HEK293 (cell line): ENCODE measurements around the gene CA9.

Experiments
- BCL11A ChIP-seq: fragments of 450-650 bp; formaldehyde crosslinking; IDR thresholded peaks from 2 replicates; pipeline ENCODE4 v1.5.1; 2016; ENCODE audit warnings: low read depth, missing biosample characterization, missing genetic modification characterization
- ELK4 ChIP-seq: IDR thresholded peaks from 2 replicates; pipeline ENCODE4 v1.6.1; 2011; ENCODE audit warnings: mild to moderate bottlenecking, low read depth, low read length, borderline replicate concordance
- SP3 ChIP-seq: fragments of 450-650 bp; formaldehyde crosslinking; IDR thresholded peaks from 2 replicates; pipeline ENCODE4 v1.5.1; 2016; ENCODE audit warnings: missing biosample characterization, missing genetic modification characterization
- ZBTB17 ChIP-seq: fragments of 450-650 bp; formaldehyde crosslinking; IDR thresholded peaks from 2 replicates; pipeline ENCODE4 v1.5.1; 2016; ENCODE audit warnings: missing biosample characterization, missing genetic modification characterization
- ZBTB44 ChIP-seq: fragments of 450-650 bp; IDR thresholded peaks from 2 replicates; pipeline ENCODE4 v1.5.1; 2018; ENCODE audit warnings: missing biosample characterization, mild to moderate bottlenecking, missing genetic modification characterization
- ZIC2 ChIP-seq: fragments of 450-650 bp; formaldehyde crosslinking; IDR thresholded peaks from 2 replicates; pipeline ENCODE4 v1.5.1; 2016; ENCODE audit warnings: missing biosample characterization, missing genetic modification characterization
- ZNF138 ChIP-seq: fragments of 450-650 bp; formaldehyde crosslinking; IDR thresholded peaks from 2 replicates; pipeline ENCODE4 v1.5.1; 2016; ENCODE audit warnings: missing biosample characterization, missing genetic modification characterization, borderline replicate concordance
- ZNF292 ChIP-seq: fragments of 450-650 bp; formaldehyde crosslinking; IDR thresholded peaks from 2 replicates; pipeline ENCODE4 v1.5.1; 2016; ENCODE audit warnings: low read depth, missing biosample characterization, missing genetic modification characterization, borderline replicate concordance
- ZNF610 ChIP-seq: fragments of 450-650 bp; formaldehyde crosslinking; IDR thresholded peaks from 2 replicates; pipeline ENCODE4 v1.5.1; 2016; ENCODE audit warnings: missing biosample characterization, missing genetic modification characterization, borderline replicate concordance
- ZNF623 ChIP-seq: fragments of 450-650 bp; formaldehyde crosslinking; IDR thresholded peaks from 2 replicates; pipeline ENCODE4 v1.5.1; 2016; ENCODE audit warnings: missing biosample characterization, missing genetic modification characterization
- ZNF791 ChIP-seq: fragments of 450-650 bp; formaldehyde crosslinking; IDR thresholded peaks from 2 replicates; pipeline ENCODE4 v1.5.1; 2016; ENCODE audit warnings: missing biosample characterization, missing genetic modification characterization
- ZSCAN16 ChIP-seq: fragments of 450-650 bp; formaldehyde crosslinking; IDR thresholded peaks from 2 replicates; pipeline ENCODE4 v1.5.1; 2016; ENCODE audit warnings: missing biosample characterization, missing genetic modification characterization
- ZSCAN5A ChIP-seq: fragments of 450-650 bp; formaldehyde crosslinking; IDR thresholded peaks from 2 replicates; pipeline ENCODE4 v1.5.1; 2016; ENCODE audit warnings: missing biosample characterization, missing genetic modification characterization
- TF ChIP-seq, protein P1 (sequence below): fragments of 450-650 bp; formaldehyde crosslinking; IDR thresholded peaks from 2 replicates; pipeline ENCODE4 v1.5.1; 2016; ENCODE audit warnings: missing biosample characterization, missing genetic modification characterization
- TF ChIP-seq, protein P2 (sequence below): fragments of 450-650 bp; formaldehyde crosslinking; conservative IDR thresholded peaks from 2 replicates; pipeline ENCODE4 v1.5.1; 2016; ENCODE audit warnings: low read depth, missing biosample characterization, missing genetic modification characterization
- TF ChIP-seq, protein P3 (sequence below): fragments of 450-650 bp; formaldehyde crosslinking; IDR thresholded peaks from 2 replicates; pipeline ENCODE4; 2016; ENCODE audit warnings: missing biosample characterization, missing genetic modification characterization
- TF ChIP-seq, protein P4 (sequence below): fragments of 450-650 bp; formaldehyde crosslinking; IDR thresholded peaks from 2 replicates; pipeline ENCODE4 v1.5.1; 2016; ENCODE audit warnings: missing biosample characterization, missing genetic modification characterization, borderline replicate concordance

Gene CA9

GRCh38 chr9:35664531-35665470 is 8.9 kb upstream of the CA9 start, which contains the start of gene ARHGEF39 (continued):
- TF ChIP-seq ZSCAN16 (tag by site-specific recombination) (no peak), BCL11A (tag by site-specific recombination) (no peak), ZNF138 (no peak), SP3 (peak; percentile 72), ZSCAN5A (tag by site-specific recombination) (no peak), ELK4 (peak; percentile 29; the same call in 1 of the 2 replicates), ZBTB44 (peak; percentile 28; the same call in 1 of the 2 replicates), ZNF610 (0 out of 2 replicates have a peak, but pooled peaks have one; percentile 69), ZNF623 (tag by site-specific recombination) (peak; percentile 56), ZIC2 (tag by site-specific recombination) (peak; percentile 64), ZNF292 (tag by site-specific recombination) (no peak), ZBTB17 (tag by site-specific recombination) (peak; percentile 78), ZNF791 (no peak)
- TF ChIP-seq, protein P1, sequence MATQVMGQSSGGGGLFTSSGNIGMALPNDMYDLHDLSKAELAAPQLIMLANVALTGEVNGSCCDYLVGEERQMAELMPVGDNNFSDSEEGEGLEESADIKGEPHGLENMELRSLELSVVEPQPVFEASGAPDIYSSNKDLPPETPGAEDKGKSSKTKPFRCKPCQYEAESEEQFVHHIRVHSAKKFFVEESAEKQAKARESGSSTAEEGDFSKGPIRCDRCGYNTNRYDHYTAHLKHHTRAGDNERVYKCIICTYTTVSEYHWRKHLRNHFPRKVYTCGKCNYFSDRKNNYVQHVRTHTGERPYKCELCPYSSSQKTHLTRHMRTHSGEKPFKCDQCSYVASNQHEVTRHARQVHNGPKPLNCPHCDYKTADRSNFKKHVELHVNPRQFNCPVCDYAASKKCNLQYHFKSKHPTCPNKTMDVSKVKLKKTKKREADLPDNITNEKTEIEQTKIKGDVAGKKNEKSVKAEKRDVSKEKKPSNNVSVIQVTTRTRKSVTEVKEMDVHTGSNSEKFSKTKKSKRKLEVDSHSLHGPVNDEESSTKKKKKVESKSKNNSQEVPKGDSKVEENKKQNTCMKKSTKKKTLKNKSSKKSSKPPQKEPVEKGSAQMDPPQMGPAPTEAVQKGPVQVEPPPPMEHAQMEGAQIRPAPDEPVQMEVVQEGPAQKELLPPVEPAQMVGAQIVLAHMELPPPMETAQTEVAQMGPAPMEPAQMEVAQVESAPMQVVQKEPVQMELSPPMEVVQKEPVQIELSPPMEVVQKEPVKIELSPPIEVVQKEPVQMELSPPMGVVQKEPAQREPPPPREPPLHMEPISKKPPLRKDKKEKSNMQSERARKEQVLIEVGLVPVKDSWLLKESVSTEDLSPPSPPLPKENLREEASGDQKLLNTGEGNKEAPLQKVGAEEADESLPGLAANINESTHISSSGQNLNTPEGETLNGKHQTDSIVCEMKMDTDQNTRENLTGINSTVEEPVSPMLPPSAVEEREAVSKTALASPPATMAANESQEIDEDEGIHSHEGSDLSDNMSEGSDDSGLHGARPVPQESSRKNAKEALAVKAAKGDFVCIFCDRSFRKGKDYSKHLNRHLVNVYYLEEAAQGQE (tag by site-specific recombination) = peak; percentile 24; the same call in 1 of the 2 replicates
- TF ChIP-seq, protein P2, sequence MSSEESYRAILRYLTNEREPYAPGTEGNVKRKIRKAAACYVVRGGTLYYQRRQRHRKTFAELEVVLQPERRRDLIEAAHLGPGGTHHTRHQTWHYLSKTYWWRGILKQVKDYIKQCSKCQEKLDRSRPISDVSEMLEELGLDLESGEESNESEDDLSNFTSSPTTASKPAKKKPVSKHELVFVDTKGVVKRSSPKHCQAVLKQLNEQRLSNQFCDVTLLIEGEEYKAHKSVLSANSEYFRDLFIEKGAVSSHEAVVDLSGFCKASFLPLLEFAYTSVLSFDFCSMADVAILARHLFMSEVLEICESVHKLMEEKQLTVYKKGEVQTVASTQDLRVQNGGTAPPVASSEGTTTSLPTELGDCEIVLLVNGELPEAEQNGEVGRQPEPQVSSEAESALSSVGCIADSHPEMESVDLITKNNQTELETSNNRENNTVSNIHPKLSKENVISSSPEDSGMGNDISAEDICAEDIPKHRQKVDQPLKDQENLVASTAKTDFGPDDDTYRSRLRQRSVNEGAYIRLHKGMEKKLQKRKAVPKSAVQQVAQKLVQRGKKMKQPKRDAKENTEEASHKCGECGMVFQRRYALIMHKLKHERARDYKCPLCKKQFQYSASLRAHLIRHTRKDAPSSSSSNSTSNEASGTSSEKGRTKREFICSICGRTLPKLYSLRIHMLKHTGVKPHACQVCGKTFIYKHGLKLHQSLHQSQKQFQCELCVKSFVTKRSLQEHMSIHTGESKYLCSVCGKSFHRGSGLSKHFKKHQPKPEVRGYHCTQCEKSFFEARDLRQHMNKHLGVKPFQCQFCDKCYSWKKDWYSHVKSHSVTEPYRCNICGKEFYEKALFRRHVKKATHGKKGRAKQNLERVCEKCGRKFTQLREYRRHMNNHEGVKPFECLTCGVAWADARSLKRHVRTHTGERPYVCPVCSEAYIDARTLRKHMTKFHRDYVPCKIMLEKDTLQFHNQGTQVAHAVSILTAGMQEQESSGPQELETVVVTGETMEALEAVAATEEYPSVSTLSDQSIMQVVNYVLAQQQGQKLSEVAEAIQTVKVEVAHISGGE (tag by site-specific recombination) = peak; percentile 80
- TF ChIP-seq, protein P3, sequence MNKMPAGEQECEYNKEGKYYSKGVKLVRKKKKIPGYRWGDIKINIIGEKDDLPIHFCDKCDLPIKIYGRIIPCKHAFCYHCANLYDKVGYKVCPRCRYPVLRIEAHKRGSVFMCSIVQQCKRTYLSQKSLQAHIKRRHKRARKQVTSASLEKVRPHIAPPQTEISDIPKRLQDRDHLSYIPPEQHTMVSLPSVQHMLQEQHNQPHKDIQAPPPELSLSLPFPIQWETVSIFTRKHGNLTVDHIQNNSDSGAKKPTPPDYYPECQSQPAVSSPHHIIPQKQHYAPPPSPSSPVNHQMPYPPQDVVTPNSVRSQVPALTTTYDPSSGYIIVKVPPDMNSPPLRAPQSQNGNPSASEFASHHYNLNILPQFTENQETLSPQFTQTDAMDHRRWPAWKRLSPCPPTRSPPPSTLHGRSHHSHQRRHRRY (tag by site-specific recombination) = no peak
- TF ChIP-seq, protein P4, sequence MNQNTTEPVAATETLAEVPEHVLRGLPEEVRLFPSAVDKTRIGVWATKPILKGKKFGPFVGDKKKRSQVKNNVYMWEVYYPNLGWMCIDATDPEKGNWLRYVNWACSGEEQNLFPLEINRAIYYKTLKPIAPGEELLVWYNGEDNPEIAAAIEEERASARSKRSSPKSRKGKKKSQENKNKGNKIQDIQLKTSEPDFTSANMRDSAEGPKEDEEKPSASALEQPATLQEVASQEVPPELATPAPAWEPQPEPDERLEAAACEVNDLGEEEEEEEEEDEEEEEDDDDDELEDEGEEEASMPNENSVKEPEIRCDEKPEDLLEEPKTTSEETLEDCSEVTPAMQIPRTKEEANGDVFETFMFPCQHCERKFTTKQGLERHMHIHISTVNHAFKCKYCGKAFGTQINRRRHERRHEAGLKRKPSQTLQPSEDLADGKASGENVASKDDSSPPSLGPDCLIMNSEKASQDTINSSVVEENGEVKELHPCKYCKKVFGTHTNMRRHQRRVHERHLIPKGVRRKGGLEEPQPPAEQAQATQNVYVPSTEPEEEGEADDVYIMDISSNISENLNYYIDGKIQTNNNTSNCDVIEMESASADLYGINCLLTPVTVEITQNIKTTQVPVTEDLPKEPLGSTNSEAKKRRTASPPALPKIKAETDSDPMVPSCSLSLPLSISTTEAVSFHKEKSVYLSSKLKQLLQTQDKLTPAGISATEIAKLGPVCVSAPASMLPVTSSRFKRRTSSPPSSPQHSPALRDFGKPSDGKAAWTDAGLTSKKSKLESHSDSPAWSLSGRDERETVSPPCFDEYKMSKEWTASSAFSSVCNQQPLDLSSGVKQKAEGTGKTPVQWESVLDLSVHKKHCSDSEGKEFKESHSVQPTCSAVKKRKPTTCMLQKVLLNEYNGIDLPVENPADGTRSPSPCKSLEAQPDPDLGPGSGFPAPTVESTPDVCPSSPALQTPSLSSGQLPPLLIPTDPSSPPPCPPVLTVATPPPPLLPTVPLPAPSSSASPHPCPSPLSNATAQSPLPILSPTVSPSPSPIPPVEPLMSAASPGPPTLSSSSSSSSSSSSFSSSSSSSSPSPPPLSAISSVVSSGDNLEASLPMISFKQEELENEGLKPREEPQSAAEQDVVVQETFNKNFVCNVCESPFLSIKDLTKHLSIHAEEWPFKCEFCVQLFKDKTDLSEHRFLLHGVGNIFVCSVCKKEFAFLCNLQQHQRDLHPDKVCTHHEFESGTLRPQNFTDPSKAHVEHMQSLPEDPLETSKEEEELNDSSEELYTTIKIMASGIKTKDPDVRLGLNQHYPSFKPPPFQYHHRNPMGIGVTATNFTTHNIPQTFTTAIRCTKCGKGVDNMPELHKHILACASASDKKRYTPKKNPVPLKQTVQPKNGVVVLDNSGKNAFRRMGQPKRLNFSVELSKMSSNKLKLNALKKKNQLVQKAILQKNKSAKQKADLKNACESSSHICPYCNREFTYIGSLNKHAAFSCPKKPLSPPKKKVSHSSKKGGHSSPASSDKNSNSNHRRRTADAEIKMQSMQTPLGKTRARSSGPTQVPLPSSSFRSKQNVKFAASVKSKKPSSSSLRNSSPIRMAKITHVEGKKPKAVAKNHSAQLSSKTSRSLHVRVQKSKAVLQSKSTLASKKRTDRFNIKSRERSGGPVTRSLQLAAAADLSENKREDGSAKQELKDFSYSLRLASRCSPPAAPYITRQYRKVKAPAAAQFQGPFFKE (tag by site-specific recombination) = no peak
